GM12864 (cell line): ENCODE results near the gene SLC9B1.

Source experiments
- DNase-seq: peaks from one replicate; pipeline ENCODE4 v3.0.0-alpha.2; 2011; ENCODE audit warnings: low read depth
- H3K4me3 ChIP-seq: 2 replicates; pipeline ENCODE4 v1.5.1; 2011; ENCODE audit warnings: mild to moderate bottlenecking, low read depth, low read length, control low read depth
- CTCF ChIP-seq: IDR thresholded peaks from 2 replicates; pipeline ENCODE4 v1.5.1; 2011; ENCODE audit warnings: low read depth, mild to moderate bottlenecking, moderate library complexity, low read length, control low read depth, inconsistent platforms; ENCODE audit errors: missing control alignments

Gene SLC9B1, protein sequence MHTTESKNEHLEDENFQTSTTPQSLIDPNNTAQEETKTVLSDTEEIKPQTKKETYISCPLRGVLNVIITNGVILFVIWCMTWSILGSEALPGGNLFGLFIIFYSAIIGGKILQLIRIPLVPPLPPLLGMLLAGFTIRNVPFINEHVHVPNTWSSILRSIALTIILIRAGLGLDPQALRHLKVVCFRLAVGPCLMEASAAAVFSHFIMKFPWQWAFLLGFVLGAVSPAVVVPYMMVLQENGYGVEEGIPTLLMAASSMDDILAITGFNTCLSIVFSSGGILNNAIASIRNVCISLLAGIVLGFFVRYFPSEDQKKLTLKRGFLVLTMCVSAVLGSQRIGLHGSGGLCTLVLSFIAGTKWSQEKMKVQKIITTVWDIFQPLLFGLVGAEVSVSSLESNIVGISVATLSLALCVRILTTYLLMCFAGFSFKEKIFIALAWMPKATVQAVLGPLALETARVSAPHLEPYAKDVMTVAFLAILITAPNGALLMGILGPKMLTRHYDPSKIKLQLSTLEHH

DNA sequence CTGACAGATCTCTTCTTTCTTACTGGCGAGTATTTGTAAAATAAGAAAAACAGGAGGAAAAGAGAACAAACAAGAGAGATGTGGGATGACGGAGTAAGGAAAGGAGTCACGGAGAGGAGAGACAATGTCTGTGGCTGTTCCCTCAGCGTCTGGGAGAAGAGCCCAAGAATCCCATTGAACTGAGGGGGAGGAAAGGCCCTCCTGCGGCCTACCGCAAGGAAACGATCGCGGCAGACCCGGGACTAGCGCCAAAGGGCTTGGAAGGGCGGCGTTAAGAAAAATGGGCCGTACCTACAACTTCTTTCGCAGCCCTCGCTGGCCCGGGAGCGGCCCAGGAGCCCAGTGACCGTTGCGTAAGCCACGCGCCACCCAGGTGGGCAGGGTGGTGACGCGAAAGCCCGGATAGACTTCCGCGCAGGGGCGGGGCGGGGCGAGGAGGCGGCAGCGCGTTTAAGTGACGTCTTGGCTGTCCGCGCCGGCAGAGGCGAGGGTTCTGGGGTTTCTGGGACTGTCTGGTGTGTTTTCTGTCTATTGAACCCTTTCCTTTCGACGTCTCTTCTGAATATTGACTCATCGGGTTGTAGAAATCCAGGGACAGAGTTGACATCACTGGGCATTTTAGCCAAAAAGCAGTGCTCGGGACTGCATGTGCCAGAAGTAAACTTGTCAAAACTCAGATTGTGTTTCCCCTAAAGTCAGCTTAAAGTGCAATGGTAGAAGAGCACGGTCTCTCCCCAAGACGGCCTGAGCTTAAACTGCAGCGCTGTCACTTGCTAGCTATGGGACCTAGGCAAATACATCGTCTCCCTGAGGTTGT lies at the start of gene SLC9B1:
Gene SLC9B1, minus strand, starts transcription at position 398 of the 817 bp plus-strand sequence. CDS start 27,994 bp downstream, outside the sequence.
- DNase-seq: peak; percentile 72
- peak within 1 kb of the TSS; percentile 93 for H3K4me3 ChIP-seq

GRCh38 chr4:103067841-103068547 lies 48.5 kb upstream of the SLC9B1 start:
- no peak for TF ChIP-seq CTCF
- no peak for DNase-seq
- no peak overlapping the region for H3K4me3 ChIP-seq

More for the DNA sequence above, at the start of gene SLC9B1:
- no peak for TF ChIP-seq CTCF

GRCh38 chr4:103060453-103061148 lies 41.1 kb upstream of the SLC9B1 start:
- DNase-seq: no peak
- TF ChIP-seq CTCF: no peak
- H3K4me3 ChIP-seq: no peak overlapping the region

DNA sequence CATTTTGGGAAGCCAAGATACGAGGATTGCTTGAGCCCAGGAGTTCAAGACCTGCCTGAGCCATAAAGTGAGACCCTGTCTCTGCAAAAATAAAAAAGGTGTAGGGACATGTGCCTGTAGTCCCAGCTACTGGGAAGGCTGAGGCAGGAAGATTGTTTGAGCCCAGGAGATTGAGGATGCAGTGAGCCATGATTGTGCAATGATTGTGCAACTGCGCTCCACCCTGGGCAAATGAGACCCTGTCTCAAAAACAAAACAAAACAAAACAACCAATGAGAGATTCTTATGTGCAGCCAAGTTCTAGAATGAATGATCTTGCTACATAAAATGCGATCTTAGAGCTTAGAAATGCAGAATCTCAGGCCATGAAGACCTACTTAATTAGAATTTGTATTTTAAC lies 34.5 kb upstream of the SLC9B1 start:
- no peak for TF ChIP-seq CTCF

GRCh38 chr4:103052779-103053178 lies 33.3 kb upstream of the SLC9B1 start:
- no peak for TF ChIP-seq CTCF
- DNase-seq: no peak
- no peak overlapping the region for H3K4me3 ChIP-seq

More for the DNA sequence above, 34.5 kb upstream of the SLC9B1 start:
- H3K4me3 ChIP-seq: no peak overlapping the region
- no peak for DNase-seq

DNA sequence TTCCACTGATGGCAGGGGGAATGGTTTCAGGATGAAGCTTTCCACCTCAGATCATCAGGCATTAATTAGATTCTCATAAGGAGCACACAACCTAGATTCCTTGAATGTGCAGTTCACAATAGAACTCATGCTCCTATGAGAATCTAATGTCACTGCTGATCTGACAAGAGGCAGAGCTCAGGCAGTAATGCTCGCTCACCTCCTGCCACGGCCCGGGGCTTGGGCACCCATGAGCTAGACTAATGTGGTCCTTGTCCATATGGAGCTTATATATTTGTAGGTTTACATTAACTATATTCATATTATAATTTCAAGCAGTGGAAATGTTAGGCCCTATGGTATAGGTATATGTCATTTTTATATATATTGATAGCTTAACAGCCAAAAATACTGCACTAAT lies 32.6 kb upstream of the SLC9B1 start:
- no peak overlapping the region for H3K4me3 ChIP-seq
- no peak for TF ChIP-seq CTCF
- DNase-seq: no peak
